OCI-M1 (cell line): ENCODE measurements around the gene CCDC82.
A peak's percentile ranks its signal among the peaks of the same experiment; 100 is the strongest.

Experiments
- DNase-seq: peaks from one replicate; lab custom pipeline; 2025; lab: John Stamatoyannopoulos, UW

Gene CCDC82

GRCh38 chr11:96329419-96329818, 60.3 kb downstream of the CCDC82 start:
- DNase-seq: peak; percentile 52

GRCh38 chr11:96328395-96329010, 61.2 kb downstream of the CCDC82 start:
- no peak for DNase-seq

GRCh38 chr11:96326959-96327358, 62.8 kb downstream of the CCDC82 start:
- DNase-seq: no peak

GRCh38 chr11:96324912-96325311, 64.8 kb downstream of the CCDC82 start:
- no peak for DNase-seq

- DNase-seq: no peak
These were observed 66.1 kb downstream of the CCDC82 start for GRCh38 chr11:96323642-96323985.

GRCh38 chr11:96322775-96323641, 66.7 kb downstream of the CCDC82 start:
- DNase-seq: peak; percentile 29

GRCh38 chr11:96321091-96321490, 68.6 kb downstream of the CCDC82 start:
- DNase-seq: no peak

- DNase-seq: no peak
These were observed 69.6 kb downstream of the CCDC82 start for GRCh38 chr11:96319898-96320656.

GRCh38 chr11:96318850-96319249, 70.9 kb downstream of the CCDC82 start:
- DNase-seq: peak; percentile 73

GRCh38 chr11:96318399-96318798, 71.3 kb downstream of the CCDC82 start:
- DNase-seq: no peak

- DNase-seq: no peak
These were observed 71.7 kb downstream of the CCDC82 start for GRCh38 chr11:96317985-96318384.

GRCh38 chr11:96317571-96317970, 72.1 kb downstream of the CCDC82 start:
- no peak for DNase-seq

GRCh38 chr11:96316869-96317268, 72.8 kb downstream of the CCDC82 start:
- DNase-seq: no peak

GRCh38 chr11:96315476-96315875, 74.2 kb downstream of the CCDC82 start:
- DNase-seq: no peak

- no peak for DNase-seq
These were observed 75.2 kb downstream of the CCDC82 start for GRCh38 chr11:96314326-96315020.

GRCh38 chr11:96313163-96313562, 76.5 kb downstream of the CCDC82 start:
- no peak for DNase-seq

- no peak for DNase-seq
These were observed 78.6 kb downstream of the CCDC82 start for GRCh38 chr11:96311120-96311568.

GRCh38 chr11:96310236-96310635, 79.5 kb downstream of the CCDC82 start:
- DNase-seq: no peak

GRCh38 chr11:96309643-96310017, 80.1 kb downstream of the CCDC82 start:
- no peak for DNase-seq

- no peak for DNase-seq
These were observed 80.6 kb downstream of the CCDC82 start for GRCh38 chr11:96309016-96309642.

GRCh38 chr11:96307776-96308140, 82.0 kb downstream of the CCDC82 start:
- no peak for DNase-seq
